Esophagus squamous epithelium (tissue), 5 donors: ENCODE results near the gene TSHZ2. TPM values are rescaled to one million over a fixed set of nuclear protein-coding genes. Genes with fewer than 3 reads are reported as not detected.
"Not testable (repeated sequence)": the region's sequence is repeated elsewhere in the genome, so short reads cannot be mapped to it uniquely, and the experiment has no call there.

ENCODE experiments used
- DNase-seq: peaks from one replicate; lab custom pipeline; 2025; lab: John Stamatoyannopoulos, UW
- H3K27ac ChIP-seq, 4 donors: fragments of 200-600 bp; sonication (generic); one replicate each; pipeline ENCODE4 v1.5.1; 2016 to 2019; ENCODE audit warnings: mild to moderate bottlenecking in 1 of 4
- H3K27me3 ChIP-seq, 4 donors: fragments of 200-600 bp; sonication (generic); 1 replicate in 3 of 4; 2 replicates in 1 of 4; pipeline versions ENCODE4 v1.5.1 to v1.6.0; 2017 to 2021; ENCODE audit warnings: antibody characterized with exemption in 1 of 4
- H3K36me3 ChIP-seq, 3 donors: fragments of 200-600 bp; sonication (generic); one replicate each; pipeline ENCODE4 v1.5.1; 2016 to 2019
- H3K4me1 ChIP-seq, 3 donors: fragments of 200-600 bp; sonication (generic); one replicate each; pipeline ENCODE4 v1.5.1; 2017 to 2019
- H3K4me3 ChIP-seq, 4 donors: fragments of 200-600 bp; sonication (generic); 1 replicate in 3 of 4; 2 replicates in 1 of 4; pipeline ENCODE4 v1.5.1; 2016 to 2019; ENCODE audit warnings: mild to moderate bottlenecking in 2 of 4, moderate library complexity in 1 of 4
- H3K9me3 ChIP-seq, 3 donors: fragments of 200-600 bp; sonication (generic); one replicate each; pipeline ENCODE4 v1.5.1; 2016 to 2019
- POLR2A ChIP-seq, 4 donors: fragments of 450-650 bp; IDR thresholded peaks; one replicate each; pipeline ENCODE4 v1.6.1; 2017; ENCODE audit warnings: antibody characterized with exemption in 4 of 4, mild to moderate bottlenecking in 4 of 4, moderate library complexity in 3 of 4
- WGBS, 2 donors: methylation state at CpG; one replicate each; pipeline ENCODE4 v1.1.5; 2018; 5-methylcytosine and 5-hydroxymethylcytosine counted together
- intact Hi-C: fragments of 100-400 bp; cut with DNase I; formaldehyde crosslinking; loops from one replicate; pipeline ENCODE4 v1.15.0; 2022
- total RNA-seq, 4 donors: library from RNA; depleted of rRNA; stranded (reverse); fragments of >200 nt; gene quantifications; one replicate each; pipeline ENCODE4 v1.1.0, GENCODE V29; 2016
- TF ChIP-seq, protein P1 (sequence below), 6 experiments: fragments of 450-650 bp in 4 of 6; fragments of 200-600 bp in 2 of 6; sonication (generic) in 2 of 6; IDR thresholded peaks; one replicate each; pipeline ENCODE4 v1.5.1; 2016 to 2019; ENCODE audit warnings: antibody characterized with exemption in 6 of 6, mild to moderate bottlenecking in 4 of 6, moderate library complexity in 4 of 6
- donor health status: DM: yes; HTN: yes; CAD: no.

Gene TSHZ2
- total RNA-seq, 4 donors from 2014 or later: 4.7 to 22.0 (median 12.9) TPM

DNA sequence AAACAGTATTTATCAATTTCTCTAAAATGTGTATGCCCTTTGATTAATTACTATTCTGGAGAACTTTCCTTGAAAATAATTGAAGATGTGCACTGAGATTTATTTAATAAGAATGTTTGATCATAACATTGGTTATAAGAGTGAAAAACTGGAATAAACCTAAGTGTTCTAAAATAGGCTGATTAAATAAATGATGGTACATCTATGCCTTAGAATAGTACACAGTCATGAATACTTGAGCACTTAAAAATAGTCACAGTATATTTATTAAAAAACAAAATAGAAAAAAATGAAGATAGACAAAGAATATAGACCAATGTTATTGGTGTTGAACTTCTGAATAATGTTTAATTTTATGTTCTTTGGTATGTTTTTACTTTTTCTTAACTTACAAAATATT, 528.5 kb downstream of the TSHZ2 start:
- Histone ChIP-seq H3K36me3 (no peaks in the 10 kb centered on the region), H3K4me3 (no peak overlapping the region), H3K27me3 (no peaks in the 10 kb centered on the region), H3K4me1 (no peaks in the 10 kb centered on the region), H3K27ac (no peak overlapping the region), H3K9me3 (no peaks in the 10 kb centered on the region)
- no peak for DNase-seq
- no peak for TF ChIP-seq POLR2A (IDR thresholded peaks at IDR 0.05)
- TF ChIP-seq, protein P1, sequence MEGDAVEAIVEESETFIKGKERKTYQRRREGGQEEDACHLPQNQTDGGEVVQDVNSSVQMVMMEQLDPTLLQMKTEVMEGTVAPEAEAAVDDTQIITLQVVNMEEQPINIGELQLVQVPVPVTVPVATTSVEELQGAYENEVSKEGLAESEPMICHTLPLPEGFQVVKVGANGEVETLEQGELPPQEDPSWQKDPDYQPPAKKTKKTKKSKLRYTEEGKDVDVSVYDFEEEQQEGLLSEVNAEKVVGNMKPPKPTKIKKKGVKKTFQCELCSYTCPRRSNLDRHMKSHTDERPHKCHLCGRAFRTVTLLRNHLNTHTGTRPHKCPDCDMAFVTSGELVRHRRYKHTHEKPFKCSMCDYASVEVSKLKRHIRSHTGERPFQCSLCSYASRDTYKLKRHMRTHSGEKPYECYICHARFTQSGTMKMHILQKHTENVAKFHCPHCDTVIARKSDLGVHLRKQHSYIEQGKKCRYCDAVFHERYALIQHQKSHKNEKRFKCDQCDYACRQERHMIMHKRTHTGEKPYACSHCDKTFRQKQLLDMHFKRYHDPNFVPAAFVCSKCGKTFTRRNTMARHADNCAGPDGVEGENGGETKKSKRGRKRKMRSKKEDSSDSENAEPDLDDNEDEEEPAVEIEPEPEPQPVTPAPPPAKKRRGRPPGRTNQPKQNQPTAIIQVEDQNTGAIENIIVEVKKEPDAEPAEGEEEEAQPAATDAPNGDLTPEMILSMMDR (IDR thresholded peaks at IDR 0.05): no peak
- intact Hi-C loops: no loop called here

DNA sequence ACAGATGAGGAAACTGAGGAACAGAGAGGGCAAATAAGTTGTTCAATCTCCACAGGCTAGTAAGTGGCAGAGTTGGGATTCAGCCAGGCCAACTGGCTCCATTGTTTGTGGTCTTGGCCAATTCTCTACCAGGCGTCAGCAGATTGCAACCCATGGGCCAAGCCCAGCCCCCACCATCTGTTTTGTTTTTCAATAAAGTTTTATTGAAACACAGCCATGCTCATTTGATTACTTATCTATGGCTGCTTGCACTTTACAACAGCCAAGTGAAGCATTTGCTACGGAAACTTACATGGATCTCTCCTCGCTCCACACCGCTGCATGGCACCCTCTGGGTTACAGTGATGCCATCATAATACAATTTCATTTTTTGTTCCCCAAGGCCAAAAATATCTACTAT, 530.7 kb downstream of the TSHZ2 start:
- TF ChIP-seq POLR2A (IDR thresholded peaks at IDR 0.05): no peak
- TF ChIP-seq, protein P1 (IDR thresholded peaks at IDR 0.05): no peak
- 90 to 97% methylated on average over 4 of the region's 4 CpGs for WGBS, 2 donors

DNA sequence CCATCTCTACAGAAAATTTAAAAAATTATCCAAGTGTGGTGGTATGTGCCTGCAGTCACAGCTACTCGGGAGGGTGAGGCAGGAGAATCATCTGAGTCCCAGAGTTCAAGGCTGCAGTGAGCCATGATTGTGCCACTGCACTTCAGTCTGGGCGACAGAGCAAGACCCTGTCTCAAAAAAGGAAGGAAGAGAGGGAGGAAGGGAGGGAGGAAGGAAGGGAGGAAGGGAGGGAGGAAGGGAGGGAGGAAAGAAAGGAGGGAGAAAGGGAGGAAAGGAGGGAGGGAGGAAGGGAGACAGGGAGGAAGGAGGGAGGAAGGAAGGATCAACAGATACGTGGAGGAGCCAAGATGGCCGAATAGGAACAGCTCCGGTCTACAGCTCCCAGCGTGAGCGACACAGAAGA, 531.4 kb downstream of the TSHZ2 start:
- intact Hi-C loops: no loop called here
- Histone ChIP-seq H3K4me1 (no peaks in the 10 kb centered on the region), H3K27ac (peak overlapping the region in 2 of 4 donors; percentile 21 to 57), H3K9me3 (no peaks in the 10 kb centered on the region), H3K27me3 (no peaks in the 10 kb centered on the region), H3K36me3 (no peaks in the 10 kb centered on the region), H3K4me3 (peak overlapping the region; percentile 10 to 60 (median 42))
- no peak for TF ChIP-seq POLR2A (IDR thresholded peaks at IDR 0.05)
- TF ChIP-seq, protein P1 (IDR thresholded peaks at IDR 0.05): no peak
- DNase-seq: no peak
- WGBS, 2 donors: 43 to 54% methylated on average over 7 of the region's 7 CpGs

More for the DNA sequence above, 530.7 kb downstream of the TSHZ2 start:
- Histone ChIP-seq H3K4me1 (no peaks in the 10 kb centered on the region), H3K27ac (no peak overlapping the region), H3K36me3 (no peaks in the 10 kb centered on the region), H3K27me3 (no peaks in the 10 kb centered on the region), H3K9me3 (no peaks in the 10 kb centered on the region), H3K4me3 (no peak overlapping the region)
- DNase-seq: no peak
- intact Hi-C loops: no loop called here

DNA sequence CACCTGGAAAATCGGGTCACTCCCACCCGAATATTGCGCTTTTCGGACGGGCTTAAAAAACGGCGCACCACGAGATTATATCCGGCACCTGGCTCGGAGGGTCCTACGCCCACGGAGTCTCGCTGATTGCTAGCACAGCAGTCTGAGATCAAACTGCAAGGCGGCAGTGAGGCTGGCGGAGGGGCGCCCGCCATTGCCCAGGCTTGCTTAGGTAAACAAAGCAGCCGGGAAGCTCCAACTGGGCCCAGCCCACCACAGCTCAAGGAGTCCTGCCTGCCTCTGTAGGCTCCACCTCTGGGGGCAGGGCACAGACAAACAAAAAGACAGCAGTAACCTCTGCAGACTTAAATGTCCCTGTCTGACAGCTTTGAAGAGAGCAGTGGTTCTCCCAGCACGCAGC, 531.9 kb downstream of the TSHZ2 start:
- H3K4me3 ChIP-seq: peak overlapping the region; percentile 10 to 60 (median 42)
- H3K9me3 ChIP-seq, DNase-seq, H3K4me1 ChIP-seq, H3K27me3 ChIP-seq, intact Hi-C loops, H3K36me3 ChIP-seq: not testable (repeated sequence)
- 50 to 65% methylated on average over 13 of the region's 19 CpGs for WGBS, 2 donors
- H3K27ac ChIP-seq: peak overlapping the region in 2 of 4 donors; percentile 21 to 57

DNA sequence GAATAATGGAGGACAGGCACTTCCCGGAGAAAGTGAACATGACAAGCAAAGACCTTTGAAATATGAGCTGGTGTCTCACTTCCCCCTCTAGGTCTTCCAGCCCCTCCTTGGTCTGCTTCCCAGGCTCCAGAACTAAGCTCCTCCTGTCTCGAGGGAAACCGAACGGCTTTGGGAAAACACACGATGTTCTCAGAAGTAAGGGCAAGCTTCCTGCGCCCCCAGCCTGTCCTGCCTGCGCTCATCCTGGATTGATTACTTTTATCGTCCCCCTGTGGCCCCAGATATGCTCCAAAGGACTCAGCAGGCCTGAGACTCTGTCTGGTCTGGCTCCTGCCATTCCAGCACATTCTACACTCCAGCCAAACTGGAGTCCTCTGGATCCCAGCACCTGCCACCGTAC, 538.1 kb downstream of the TSHZ2 start:
- H3K27me3 ChIP-seq: no peaks in the 10 kb centered on the region
- H3K36me3 ChIP-seq: no peaks in the 10 kb centered on the region
- no peak for DNase-seq
- no peaks in the 10 kb centered on the region for H3K4me1 ChIP-seq
- H3K9me3 ChIP-seq: peaks cover 0 to 11% (median 0%) of the 10 kb centered on the region in 3 donors
- intact Hi-C loops: no loop called here
- H3K4me3 ChIP-seq: no peak overlapping the region
- 76 to 78% methylated on average over 9 of the region's 9 CpGs for WGBS, 2 donors
- no peak for TF ChIP-seq POLR2A (IDR thresholded peaks at IDR 0.05)
- TF ChIP-seq, protein P1 (IDR thresholded peaks at IDR 0.05): no peak
- no peak overlapping the region for H3K27ac ChIP-seq

DNA sequence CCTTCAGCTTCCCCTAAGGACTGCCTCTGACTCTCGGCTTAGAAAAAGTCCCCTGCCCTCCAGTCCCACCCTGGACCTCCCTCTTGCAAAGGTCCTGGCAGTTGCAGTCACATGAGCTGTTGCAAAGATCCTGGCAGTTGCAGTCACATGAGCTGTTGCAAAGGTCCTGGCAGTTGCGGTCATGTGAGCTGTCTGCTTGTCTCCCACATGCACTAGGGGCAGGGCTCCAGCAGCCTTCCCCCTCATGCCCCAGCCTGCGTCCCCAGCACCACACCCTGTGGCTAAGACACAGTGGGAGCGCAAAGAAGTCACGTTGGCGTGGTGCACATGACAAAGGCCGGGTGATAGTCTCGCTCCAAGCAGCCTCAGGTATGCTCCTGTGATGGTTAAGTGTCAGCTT, 538.5 kb downstream of the TSHZ2 start:
- H3K27me3 ChIP-seq: no peaks in the 10 kb centered on the region
- no peaks in the 10 kb centered on the region for H3K36me3 ChIP-seq
- TF ChIP-seq, protein P1 (IDR thresholded peaks at IDR 0.05): no peak
- TF ChIP-seq POLR2A (IDR thresholded peaks at IDR 0.05): no peak
- peaks cover 0 to 11% (median 0%) of the 10 kb centered on the region in 3 donors for H3K9me3 ChIP-seq
- H3K4me3 ChIP-seq: no peak overlapping the region
- no peak for DNase-seq
- H3K4me1 ChIP-seq: no peaks in the 10 kb centered on the region
- H3K27ac ChIP-seq: no peak overlapping the region
- intact Hi-C loops: no loop called here
- 87 to 94% methylated on average over 4 to 7 of the region's 8 CpGs for WGBS, 2 donors
